Thoracic aorta (tissue), 2 donors: ENCODE results near the gene ACAN. TPM values are rescaled to one million over a fixed set of nuclear protein-coding genes. Genes with fewer than 3 reads are reported as not detected.

Experiments used
- ATAC-seq: fragments of 150-250 bp; one replicate; pipeline ENCODE4 v1.8.0; 2017; ENCODE audit warnings: low read depth; ENCODE audit not compliant: insufficient number of reproducible peaks, low FRiP score
- DNase-seq: peaks from one replicate; pipeline ENCODE4 v3.0.0-alpha.2; 2020; ENCODE audit warnings: low spot score
- H3K27ac ChIP-seq, 2 donors: fragments of 200-600 bp; sonication (generic); 1 replicate in 1 of 2; 2 replicates in 1 of 2; pipeline ENCODE4 v1.5.1; 2016; ENCODE audit warnings: mild to moderate bottlenecking in 2 of 2, moderate library complexity in 2 of 2
- H3K27me3 ChIP-seq: fragments of 200-600 bp; sonication (generic); replicated peaks from 2 replicates; pipeline ENCODE4 v1.6.0; 2016; ENCODE audit warnings: mild to moderate bottlenecking; ENCODE audit not compliant: insufficient read depth
- H3K36me3 ChIP-seq: fragments of 200-600 bp; sonication (generic); one replicate; pipeline ENCODE4 v1.5.1; 2016
- H3K4me1 ChIP-seq, 2 donors: fragments of 200-600 bp; sonication (generic); 1 replicate in 1 of 2; 2 replicates in 1 of 2; pipeline versions ENCODE4 v1.5.1 to v1.6.0; 2016; ENCODE audit warnings: low read depth in 2 of 2, mild to moderate bottlenecking in 1 of 2; ENCODE audit not compliant: control insufficient read depth in 1 of 2
- H3K4me3 ChIP-seq: fragments of 200-600 bp; sonication (generic); 2 replicates; pipeline ENCODE4 v1.5.1; 2016; ENCODE audit warnings: mild to moderate bottlenecking
- H3K9me3 ChIP-seq: fragments of 200-600 bp; sonication (generic); 2 replicates; pipeline ENCODE4 v1.5.1; 2016
- total RNA-seq, 2 donors: library from RNA; depleted of rRNA; stranded (reverse); fragments of >200 nt; gene quantifications; one replicate each; pipeline versions ENCODE4 v1.1.0 to v1.2.3, GENCODE V29; 2016
- TF ChIP-seq, protein P1 (sequence below): fragments of 200-600 bp; sonication (generic); IDR thresholded peaks from one replicate; pipeline ENCODE4 v1.5.1; 2019; ENCODE audit warnings: antibody characterized with exemption

The ACAN gene
- total RNA-seq, 2 donors from 2014 or later = 23.2 to 147 TPM

DNA sequence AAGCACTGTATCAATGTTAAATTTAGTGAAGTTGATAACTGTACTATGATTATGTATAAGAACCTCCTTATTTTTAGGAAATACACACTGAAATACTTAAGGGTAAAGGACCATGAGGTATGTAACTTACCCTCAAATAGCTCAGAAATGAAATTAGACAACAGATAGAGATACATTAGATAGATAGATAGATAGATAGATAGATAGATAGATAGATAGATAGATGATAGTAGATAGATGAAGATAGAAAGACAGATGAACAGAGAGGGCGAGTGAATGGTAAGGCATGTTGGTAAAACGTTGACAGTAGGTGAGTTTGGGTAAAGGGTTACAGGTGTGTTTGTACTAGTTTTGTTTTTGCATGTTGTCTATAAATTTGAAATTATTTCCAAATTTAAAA, 38.0 kb upstream of the ACAN start:
- H3K9me3 ChIP-seq = no peaks in the 10 kb centered on the region
- H3K4me3 ChIP-seq = no peak overlapping the region
- no peak for DNase-seq
- H3K4me1 ChIP-seq = peaks cover 0 to 5% of the 10 kb centered on the region in 2 donors
- no peak overlapping the region for H3K27ac ChIP-seq
- no peaks in the 10 kb centered on the region for H3K27me3 ChIP-seq
- TF ChIP-seq, protein P1, sequence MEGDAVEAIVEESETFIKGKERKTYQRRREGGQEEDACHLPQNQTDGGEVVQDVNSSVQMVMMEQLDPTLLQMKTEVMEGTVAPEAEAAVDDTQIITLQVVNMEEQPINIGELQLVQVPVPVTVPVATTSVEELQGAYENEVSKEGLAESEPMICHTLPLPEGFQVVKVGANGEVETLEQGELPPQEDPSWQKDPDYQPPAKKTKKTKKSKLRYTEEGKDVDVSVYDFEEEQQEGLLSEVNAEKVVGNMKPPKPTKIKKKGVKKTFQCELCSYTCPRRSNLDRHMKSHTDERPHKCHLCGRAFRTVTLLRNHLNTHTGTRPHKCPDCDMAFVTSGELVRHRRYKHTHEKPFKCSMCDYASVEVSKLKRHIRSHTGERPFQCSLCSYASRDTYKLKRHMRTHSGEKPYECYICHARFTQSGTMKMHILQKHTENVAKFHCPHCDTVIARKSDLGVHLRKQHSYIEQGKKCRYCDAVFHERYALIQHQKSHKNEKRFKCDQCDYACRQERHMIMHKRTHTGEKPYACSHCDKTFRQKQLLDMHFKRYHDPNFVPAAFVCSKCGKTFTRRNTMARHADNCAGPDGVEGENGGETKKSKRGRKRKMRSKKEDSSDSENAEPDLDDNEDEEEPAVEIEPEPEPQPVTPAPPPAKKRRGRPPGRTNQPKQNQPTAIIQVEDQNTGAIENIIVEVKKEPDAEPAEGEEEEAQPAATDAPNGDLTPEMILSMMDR = no peak
- H3K36me3 ChIP-seq = no peaks in the 10 kb centered on the region
- ATAC-seq = no peak

DNA sequence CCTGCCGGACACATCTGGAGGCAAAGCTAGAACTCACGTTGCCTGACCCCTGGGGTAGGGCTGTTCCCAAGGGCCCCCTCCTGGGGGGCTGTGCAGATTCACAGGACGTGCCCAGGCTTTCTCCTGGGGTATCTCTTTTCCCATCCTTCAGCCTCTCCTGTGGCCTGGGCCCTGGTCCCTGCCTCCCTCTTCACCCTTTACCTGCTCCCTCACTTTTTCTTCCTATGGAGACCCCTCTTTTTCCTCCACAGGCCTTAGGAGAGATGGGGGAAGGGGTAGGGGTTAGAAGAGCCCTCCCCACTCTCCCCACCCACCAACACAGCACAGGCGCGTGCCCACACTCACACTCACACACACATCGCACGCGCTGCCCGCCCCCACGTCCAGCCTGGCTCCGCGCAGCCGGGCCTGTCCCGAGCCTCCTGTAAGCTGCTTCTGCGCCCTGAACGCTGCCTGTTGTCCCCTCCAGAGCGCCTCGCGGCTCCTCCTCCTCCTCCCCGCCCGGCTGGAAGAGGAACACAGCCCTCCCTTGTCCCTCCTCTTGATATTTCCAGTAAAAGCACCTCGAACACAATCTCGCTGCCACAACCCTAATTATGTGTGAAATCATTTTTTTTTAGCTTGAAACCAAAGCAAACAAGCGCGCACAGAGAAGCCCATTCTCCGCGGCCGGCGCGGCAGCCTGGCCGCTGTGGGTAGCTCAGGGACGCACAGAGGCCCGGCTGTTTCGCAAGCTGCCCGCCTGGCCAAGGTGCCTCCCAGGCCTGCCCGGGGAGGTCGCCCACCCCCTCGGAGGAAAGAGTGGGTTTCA, 33.9 kb upstream of the ACAN start:
- Histone ChIP-seq H3K9me3 (no peaks in the 10 kb centered on the region), H3K36me3 (no peaks in the 10 kb centered on the region), H3K27ac (peak overlapping the region; percentile 28 to 32), H3K27me3 (no peaks in the 10 kb centered on the region), H3K4me1 (peaks cover 0 to 5% of the 10 kb centered on the region in 2 donors), H3K4me3 (peak overlapping the region; percentile 57)
- TF ChIP-seq, protein P1 = no peak
- ATAC-seq = no peak
- no peak for DNase-seq

DNA sequence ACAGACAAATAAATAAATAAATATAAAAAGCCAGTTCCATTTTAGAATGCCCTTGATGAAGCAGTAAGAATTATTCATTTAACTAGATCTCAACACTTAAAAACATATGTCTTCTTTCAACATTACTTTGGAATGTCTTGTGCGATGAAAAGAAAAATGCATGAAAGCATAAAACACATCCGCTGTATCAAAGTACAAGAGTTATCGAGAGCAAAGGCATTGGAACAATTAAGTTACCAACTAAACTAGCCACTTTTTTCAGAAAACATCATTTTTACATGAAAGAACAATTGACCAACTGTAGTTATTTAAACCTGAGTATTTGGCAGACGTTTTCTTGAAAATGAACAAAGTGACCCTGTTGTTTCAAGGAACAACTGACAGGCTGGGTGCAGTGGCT, 27.5 kb upstream of the ACAN start:
- Histone ChIP-seq H3K27ac (no peak overlapping the region), H3K4me1 (no peaks in the 10 kb centered on the region), H3K4me3 (no peak overlapping the region), H3K36me3 (no peaks in the 10 kb centered on the region), H3K27me3 (no peaks in the 10 kb centered on the region), H3K9me3 (peaks cover 6% of the 10 kb centered on the region)
- DNase-seq (no peak), ATAC-seq (no peak)
- TF ChIP-seq, protein P1 = no peak

DNA sequence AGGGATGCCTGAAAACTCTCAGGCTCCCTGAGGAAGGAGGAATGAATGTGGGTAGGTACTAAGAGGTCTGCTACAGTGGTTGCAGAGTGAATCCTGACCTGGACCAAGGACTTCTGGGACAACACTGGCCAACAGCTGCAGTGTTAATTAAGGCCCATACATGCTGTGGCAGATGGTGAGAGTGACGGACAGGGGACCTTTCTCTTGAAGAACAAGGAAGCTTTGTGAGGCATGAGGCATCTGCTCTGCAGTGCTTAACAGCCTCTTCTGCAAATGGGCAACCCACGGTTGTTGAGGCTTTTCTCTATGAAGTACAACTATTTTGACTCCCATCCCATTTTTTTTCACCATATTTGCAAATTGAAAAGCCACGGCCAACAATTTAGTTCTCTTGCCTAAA, 26.6 kb upstream of the ACAN start:
- Histone ChIP-seq H3K27me3 (no peaks in the 10 kb centered on the region), H3K36me3 (no peaks in the 10 kb centered on the region), H3K4me3 (no peak overlapping the region), H3K27ac (no peak overlapping the region), H3K9me3 (peaks cover 6% of the 10 kb centered on the region), H3K4me1 (no peaks in the 10 kb centered on the region)
- TF ChIP-seq, protein P1 = no peak
- no peak for DNase-seq
- no peak for ATAC-seq

DNA sequence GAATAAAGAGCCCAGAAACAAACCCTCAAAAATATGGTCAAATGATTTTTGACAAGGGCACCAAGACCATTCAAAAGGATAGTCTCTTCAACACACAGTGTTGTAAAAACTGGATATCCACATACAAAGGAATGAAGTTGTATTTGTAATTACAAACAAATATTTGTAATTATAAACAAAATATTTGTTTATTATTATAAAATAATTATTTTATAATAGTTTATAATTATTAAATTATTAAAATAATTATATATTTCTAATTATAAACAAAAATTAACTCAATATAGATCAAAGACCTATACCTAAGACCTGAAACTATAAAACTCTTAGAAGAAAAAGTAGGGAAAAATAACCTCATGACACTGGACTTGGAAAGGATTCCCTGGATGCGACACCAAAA, 23.3 kb upstream of the ACAN start:
- no peaks in the 10 kb centered on the region for H3K4me1 ChIP-seq
- TF ChIP-seq, protein P1 = no peak
- ATAC-seq (no peak), DNase-seq (no peak)
- no peak overlapping the region for H3K27ac ChIP-seq
- H3K27me3 ChIP-seq = no peaks in the 10 kb centered on the region
- H3K4me3 ChIP-seq = no peak overlapping the region
- H3K9me3 ChIP-seq = peaks cover 6% of the 10 kb centered on the region
- no peaks in the 10 kb centered on the region for H3K36me3 ChIP-seq
